Ishikawa (cell line): ENCODE measurements around the gene PPP1R13B.

Experiments
- CEBPB ChIP-seq: IDR thresholded peaks from 2 replicates; pipeline ENCODE4 v1.6.1; 2012
- CREB1 ChIP-seq: IDR thresholded peaks from 2 replicates; pipeline ENCODE4 v1.6.1; 2012; ENCODE audit warnings: low read depth
- EGR1 ChIP-seq: IDR thresholded peaks from 2 replicates; pipeline ENCODE4 v1.6.1; 2012
- EP300 ChIP-seq: IDR thresholded peaks from 2 replicates; pipeline ENCODE4 v1.6.1; 2012; ENCODE audit warnings: borderline replicate concordance
- FOXM1 ChIP-seq: IDR thresholded peaks from 2 replicates; pipeline ENCODE4 v1.6.1; 2012; ENCODE audit warnings: low read depth, borderline replicate concordance
- MAX ChIP-seq: IDR thresholded peaks from 2 replicates; pipeline ENCODE4 v1.6.1; 2012
- NFIC ChIP-seq: IDR thresholded peaks from 2 replicates; pipeline ENCODE4 v1.6.1; 2012
- RAD21 ChIP-seq: IDR thresholded peaks from 2 replicates; pipeline ENCODE4 v1.6.1; 2012; ENCODE audit warnings: low read depth
- TAF1 ChIP-seq: IDR thresholded peaks from 2 replicates; pipeline ENCODE4 v1.6.1; 2012; ENCODE audit warnings: low read depth, mild to moderate bottlenecking
- TCF12 ChIP-seq: IDR thresholded peaks from 2 replicates; pipeline ENCODE4 v1.6.1; 2012; ENCODE audit warnings: low read depth
- TEAD4 ChIP-seq: IDR thresholded peaks from 2 replicates; pipeline ENCODE4 v1.6.1; 2012
- USF1 ChIP-seq: IDR thresholded peaks from 2 replicates; pipeline ENCODE4 v1.6.1; 2012
- YY1 ChIP-seq: IDR thresholded peaks from 2 replicates; pipeline ENCODE4 v1.6.1; 2012; ENCODE audit warnings: low read depth
- ZBTB7A ChIP-seq: IDR thresholded peaks from 2 replicates; pipeline ENCODE4 v1.6.1; 2012; ENCODE audit warnings: low read depth
- TF ChIP-seq, protein P1 (sequence below): IDR thresholded peaks from 2 replicates; pipeline ENCODE4 v1.6.1; 2012; ENCODE audit warnings: low read depth, mild to moderate bottlenecking

The PPP1R13B gene

DNA sequence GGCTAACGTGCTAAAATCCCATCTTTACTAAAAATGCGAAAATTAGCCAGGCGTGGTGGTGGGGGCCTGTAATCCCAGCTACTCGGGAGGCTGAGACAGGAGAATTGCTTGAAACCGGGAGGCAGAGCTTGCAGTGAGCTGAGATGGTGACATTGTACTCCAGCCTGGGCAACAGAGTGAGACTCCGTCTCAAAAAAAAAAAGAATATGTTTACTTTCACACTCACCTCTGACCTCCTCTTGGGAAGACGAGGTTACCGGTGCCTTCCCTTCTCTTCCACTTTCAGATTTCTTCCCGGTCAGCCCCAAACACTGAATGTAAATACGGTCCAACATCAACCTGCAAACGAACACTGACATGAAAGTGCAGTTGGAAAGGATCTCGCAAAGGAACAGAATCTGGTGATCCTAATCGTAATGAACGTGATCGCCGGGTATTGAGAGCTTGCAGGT is 31.8 kb upstream of the PPP1R13B start:
- TF ChIP-seq TEAD4 (no peak), NFIC (no peak), RAD21 (no peak), YY1 (no peak), CREB1 (no peak), EGR1 (no peak), TCF12 (no peak), CEBPB (no peak), MAX (no peak), USF1 (no peak), FOXM1 (no peak), EP300 (no peak), TAF1 (no peak), ZBTB7A (no peak)
- TF ChIP-seq, protein P1, sequence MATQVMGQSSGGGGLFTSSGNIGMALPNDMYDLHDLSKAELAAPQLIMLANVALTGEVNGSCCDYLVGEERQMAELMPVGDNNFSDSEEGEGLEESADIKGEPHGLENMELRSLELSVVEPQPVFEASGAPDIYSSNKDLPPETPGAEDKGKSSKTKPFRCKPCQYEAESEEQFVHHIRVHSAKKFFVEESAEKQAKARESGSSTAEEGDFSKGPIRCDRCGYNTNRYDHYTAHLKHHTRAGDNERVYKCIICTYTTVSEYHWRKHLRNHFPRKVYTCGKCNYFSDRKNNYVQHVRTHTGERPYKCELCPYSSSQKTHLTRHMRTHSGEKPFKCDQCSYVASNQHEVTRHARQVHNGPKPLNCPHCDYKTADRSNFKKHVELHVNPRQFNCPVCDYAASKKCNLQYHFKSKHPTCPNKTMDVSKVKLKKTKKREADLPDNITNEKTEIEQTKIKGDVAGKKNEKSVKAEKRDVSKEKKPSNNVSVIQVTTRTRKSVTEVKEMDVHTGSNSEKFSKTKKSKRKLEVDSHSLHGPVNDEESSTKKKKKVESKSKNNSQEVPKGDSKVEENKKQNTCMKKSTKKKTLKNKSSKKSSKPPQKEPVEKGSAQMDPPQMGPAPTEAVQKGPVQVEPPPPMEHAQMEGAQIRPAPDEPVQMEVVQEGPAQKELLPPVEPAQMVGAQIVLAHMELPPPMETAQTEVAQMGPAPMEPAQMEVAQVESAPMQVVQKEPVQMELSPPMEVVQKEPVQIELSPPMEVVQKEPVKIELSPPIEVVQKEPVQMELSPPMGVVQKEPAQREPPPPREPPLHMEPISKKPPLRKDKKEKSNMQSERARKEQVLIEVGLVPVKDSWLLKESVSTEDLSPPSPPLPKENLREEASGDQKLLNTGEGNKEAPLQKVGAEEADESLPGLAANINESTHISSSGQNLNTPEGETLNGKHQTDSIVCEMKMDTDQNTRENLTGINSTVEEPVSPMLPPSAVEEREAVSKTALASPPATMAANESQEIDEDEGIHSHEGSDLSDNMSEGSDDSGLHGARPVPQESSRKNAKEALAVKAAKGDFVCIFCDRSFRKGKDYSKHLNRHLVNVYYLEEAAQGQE = no peak

DNA sequence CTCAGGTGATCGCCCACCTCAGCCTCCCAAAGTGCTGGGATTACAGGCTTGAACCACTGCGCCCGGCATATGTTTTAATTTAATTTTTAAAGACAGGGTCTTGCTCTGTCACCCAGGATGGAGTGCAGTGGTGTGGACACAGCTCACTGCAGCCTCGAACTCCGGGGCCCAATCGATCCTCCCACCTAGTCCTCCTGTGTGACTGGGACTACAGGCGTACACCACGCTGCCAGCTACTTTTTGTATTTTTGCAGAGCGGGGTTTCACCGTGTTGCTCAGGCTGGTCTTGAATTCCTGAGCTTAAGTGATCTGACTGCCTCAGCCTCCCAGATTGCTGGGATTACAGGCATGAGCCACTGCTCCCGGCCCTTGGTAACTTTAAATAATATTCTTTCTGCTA is 30.8 kb upstream of the PPP1R13B start:
- TF ChIP-seq FOXM1 (no peak), TCF12 (no peak), NFIC (no peak), EP300 (no peak), MAX (no peak), USF1 (no peak), TAF1 (no peak), YY1 (no peak), EGR1 (no peak), CEBPB (no peak), TEAD4 (no peak), RAD21 (no peak), CREB1 (no peak), ZBTB7A (no peak)
- TF ChIP-seq, protein P1 = no peak

DNA sequence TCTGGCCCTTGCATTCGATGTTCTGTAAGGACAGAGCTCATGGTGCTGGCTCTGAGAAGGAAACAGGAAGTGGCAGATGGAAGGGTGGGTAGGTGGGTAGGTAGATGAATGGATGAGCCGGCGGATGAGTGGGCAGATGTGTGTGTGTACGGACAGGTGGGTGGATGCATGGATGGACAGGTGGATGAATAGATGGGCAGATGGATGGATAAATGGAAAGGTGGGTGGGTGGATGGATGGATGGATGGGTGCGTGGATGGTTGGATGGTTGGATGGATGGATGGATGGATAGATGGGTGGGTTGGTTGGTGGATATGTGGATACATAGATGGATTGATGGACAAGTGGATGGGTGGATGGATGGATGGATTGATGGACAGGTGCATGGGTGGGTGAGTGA is 27.6 kb upstream of the PPP1R13B start:
- TF ChIP-seq TCF12 = no peak
- TF ChIP-seq CREB1 = no peak
- TF ChIP-seq EP300 = no peak
- TF ChIP-seq EGR1 = no peak
- no peak for TF ChIP-seq USF1
- no peak for TF ChIP-seq NFIC
- TF ChIP-seq MAX = no peak
- no peak for TF ChIP-seq ZBTB7A

GRCh38 chr14:103872481-103873113 is 25.2 kb upstream of the PPP1R13B start:
- TF ChIP-seq USF1 (no peak), NFIC (no peak), TEAD4 (no peak), YY1 (no peak), TCF12 (no peak), FOXM1 (no peak), CEBPB (no peak), EGR1 (no peak), ZBTB7A (no peak), EP300 (no peak), RAD21 (no peak), CREB1 (no peak)
- TF ChIP-seq, protein P1 = no peak
